GM19239 (cell line): ENCODE data around the gene FSTL3.
"Not testable (repeated sequence)": the region's sequence is repeated elsewhere in the genome, so short reads cannot be mapped to it uniquely, and the experiment has no call there.

Experiments
- DNase-seq: peaks from one replicate; pipeline ENCODE4 v3.0.0; 2011; ENCODE audit warnings: low spot score; ENCODE audit not compliant: insufficient read length
- FAIRE-seq: peaks from 2 replicates; lab custom pipeline; 2011; peaks lifted over from hg19 to GRCh38; lab: Jason Lieb, UNC

The FSTL3 gene

DNA sequence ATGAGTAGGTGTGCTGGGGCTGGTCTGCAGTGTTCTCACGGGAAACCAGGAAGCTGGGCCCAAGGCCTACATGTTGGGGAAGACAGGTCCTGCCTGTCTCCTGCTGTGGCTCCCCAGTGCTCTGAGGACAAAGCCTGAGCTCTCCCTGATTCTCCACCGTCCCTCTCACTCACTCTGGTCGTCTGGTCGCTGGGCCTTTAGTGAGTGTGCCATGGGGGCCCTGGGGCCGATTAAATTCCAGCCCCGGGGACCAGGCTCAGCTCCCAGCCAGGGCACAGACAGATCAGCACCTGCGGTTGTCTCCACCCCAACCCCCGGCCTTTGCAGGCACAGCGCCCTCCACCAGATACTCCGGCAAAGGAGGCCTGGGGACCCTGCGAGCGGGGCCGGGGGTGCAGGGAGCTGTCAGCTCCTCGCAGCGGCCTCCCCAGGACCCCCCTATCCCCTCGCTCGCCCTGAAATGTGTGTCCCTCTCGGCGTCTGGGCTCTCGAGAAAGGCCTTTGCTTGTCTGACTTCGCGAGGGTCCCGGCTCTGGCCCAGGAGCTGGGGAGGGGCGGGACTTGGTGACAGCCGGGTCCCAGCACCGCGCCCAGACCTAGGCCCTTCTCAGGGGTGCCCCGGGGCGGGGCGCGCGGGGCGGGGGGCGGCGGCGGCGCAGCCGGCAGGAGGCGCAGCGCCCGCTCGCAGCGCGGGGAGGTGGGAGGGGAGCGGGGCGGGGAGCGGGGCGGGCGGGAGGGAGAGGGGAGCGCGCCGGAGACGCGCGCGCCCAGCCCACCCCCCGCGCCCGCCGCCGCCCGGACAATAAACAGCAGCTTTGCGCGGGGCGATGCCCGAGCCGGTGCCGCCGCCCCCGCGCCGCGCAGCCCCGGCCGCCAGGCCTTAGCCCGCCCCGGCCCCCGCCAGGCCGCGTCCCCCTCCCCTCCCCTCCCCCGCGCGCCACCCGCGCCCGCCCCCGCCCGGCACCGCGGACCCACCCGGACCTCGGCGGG is 32.3 kb downstream of the FSTL3 start, which contains the start of gene PALM:
PALM (plus strand) TSS at position 782 of the 990 bp plus-strand sequence. CDS start 212 bp downstream, outside the sequence.
- FAIRE-seq (no peak), DNase-seq (no peak)

DNA sequence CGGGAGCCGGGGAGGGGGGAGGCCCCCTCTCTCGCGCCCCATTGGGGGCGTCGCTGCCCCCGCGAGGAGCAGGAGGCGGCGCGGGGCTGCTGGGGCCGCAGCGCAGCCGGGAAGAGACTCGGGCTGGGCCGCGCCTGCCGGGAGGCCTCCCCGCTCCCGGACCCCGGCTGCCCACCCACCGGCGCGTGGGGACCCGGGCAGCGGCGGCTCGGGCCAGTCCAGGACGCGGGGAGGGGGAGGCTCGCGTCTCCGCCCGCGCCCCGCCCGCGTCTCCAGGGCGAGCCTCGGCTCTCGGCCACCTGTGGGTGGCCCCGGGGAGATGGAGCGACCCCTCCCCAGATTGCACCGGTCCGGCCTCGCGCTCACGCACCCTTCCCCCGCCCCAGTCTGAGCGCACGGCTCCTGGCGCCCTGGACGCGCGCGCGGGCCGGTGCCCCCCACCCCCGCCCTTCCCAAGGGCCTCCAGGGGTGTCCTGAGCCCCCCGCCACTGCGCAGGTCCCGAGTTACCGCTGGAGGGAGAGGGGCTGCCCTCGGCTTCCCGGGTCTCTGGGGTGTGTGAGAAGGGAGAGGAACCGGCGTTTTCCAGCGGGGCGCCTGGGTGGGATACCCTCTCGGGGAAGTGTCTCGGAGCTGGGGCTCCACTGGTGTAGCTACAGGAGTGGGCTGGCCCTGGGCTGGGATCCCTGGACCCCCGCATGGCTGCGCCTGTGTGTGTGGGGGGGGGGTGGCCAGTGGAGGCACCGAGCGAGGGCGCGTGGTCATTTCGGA is 33.2 kb downstream of the FSTL3 start:
- FAIRE-seq (no peak), DNase-seq (no peak)

DNA sequence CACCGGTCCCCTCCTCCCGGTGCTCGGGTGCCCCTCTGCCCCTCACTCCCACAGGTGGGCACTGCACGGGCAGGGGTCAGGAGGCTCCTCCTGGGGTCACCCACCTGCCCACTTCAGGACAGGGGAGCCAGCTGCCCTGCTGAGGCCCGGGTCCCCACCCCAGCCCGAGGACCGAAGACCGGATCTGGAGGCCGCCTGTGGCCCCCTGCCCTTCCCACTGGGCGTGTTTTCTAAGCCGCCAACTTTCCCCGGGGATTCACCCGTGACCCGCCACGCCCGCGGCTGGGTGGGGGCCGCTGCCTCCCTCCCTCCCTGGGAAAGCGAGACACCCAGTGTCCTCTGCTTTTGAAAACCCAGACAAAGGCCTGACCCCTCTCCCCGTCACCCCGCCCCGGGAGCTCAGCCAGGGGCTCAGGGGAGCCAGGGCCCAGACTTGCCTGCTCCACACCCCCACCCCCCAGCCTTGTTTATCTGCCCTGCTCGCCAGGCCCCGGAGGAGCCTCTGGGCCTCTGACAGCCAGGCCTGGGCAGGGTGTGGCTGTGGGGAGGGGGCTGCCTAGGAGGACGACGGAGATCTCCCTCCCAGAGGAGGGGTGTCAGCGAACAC is 33.9 kb downstream of the FSTL3 start:
- DNase-seq: no peak
- no peak for FAIRE-seq

DNA sequence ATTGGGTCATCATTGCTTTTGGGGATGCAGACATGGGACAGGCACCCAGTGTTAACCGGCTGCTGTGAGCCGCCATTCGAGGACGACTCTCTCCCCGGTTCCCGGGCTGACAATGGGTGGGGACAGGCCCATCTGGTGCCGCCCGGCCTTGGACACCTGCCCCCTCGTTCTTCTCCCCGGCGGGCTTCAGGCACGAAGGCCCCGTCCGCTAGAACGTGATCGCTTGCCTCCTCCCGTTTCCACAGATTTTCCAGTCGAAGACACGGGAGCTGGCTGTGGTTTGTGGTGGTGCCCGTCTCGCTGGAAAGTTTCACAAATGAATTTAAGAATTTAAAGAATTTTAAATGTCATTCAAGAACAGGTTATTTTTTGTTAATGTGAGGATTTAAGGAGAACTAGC is 34.6 kb downstream of the FSTL3 start:
- DNase-seq (no peak), FAIRE-seq (no peak)

DNA sequence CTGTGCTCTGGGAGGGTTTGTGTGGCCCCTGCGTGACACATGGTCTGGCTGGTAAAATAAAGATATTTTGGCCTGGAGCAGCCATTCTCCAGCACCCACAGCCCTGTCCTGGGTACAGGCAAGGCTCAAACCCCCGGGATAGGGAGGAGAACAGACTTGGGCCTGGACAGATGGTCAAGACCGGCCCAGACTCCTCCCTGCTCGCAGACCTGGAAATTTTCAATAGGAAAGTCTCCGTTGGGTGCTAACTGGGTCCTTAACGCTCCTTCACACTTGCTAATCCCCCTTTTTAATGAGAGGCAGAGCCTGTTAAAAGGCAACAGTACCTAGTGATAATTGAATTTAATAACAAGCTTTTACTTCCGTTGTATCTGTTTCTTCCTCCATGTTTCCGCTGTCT is 35.1 kb downstream of the FSTL3 start:
- DNase-seq (no peak), FAIRE-seq (no peak)

DNA sequence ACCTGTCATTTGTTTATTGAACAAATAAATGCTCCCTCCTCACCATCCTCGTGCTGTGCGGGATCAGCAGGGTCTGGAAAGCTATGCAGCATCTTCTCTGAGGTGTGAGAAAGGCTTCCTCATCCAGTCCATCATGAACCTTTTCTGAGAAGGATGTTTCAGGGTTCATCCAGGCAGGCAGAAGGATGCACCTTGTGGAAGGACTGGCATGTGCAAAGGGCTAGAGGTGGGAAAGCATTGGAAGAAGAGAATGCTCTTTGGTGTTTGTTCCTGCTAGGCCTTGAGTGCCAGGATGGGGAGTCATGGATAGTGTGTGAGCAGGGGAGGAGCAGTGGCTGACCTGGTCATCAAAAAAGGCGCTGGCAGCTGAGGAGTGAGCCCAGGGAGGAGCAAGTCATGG is 39.2 kb downstream of the FSTL3 start:
- no peak for DNase-seq
- FAIRE-seq: no peak

DNA sequence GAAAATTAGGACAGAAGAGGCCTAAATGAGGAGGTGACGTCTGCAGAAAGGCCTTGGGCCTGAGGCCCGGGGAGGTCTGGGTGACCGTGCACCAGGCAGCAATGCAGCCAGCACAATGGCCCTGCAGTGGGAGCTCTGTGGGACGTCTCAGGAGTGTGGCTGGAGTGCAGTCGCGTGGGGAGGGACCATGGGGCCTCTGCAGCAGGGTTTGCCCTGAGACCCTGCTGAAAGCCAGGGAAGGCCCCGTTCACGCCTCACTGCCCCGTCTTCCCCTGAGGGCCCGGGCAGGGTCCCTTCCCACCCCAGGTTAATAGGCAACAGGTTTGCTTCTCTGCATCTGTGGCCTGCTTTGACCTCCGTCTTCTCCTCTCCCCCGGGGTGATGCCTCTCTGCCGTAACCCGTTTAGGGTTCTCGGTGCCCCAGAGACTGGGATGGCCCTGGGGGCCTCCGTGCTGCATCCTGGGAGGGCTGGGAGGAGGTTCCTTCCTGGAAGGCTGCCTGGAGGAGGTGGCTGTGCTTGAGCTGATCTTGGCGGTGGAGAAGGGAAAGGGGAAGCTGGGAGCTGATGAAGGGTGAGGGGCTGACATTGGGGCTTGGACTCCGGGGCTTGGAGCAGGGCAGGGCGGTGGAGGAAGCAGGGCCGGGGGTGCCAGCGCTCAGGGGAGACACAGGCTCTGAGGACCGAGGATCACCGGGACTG is 42.2 kb downstream of the FSTL3 start:
- no peak for DNase-seq

DNA sequence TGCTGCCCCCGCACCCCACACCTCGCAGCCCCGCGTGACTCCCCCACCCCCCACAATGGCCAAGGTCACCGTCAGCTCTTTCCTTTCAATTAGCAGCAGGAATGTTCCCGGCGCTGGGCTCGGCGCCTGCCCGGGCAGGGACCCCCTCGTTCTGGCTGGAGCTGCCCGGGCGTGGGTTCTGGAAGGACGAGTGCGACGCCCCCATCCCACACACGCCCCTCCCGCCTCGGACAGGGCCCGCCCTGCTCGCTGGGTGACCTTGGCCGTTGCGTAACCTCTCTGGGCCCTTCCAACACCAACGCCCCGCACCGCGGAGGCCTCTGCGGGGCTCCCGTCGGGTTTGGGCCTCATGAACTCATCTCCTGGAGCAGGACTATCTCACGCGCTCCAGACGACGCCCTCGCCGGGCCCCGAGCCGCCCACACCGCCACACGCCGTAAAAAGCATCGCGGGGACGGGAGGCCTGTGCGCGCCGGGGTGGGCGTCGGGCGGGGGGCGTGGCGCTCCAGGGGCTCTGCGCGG is 42.9 kb downstream of the FSTL3 start:
- DNase-seq (no peak), FAIRE-seq (no peak)

More for the DNA sequence above, 42.2 kb downstream of the FSTL3 start:
- FAIRE-seq: no peak

DNA sequence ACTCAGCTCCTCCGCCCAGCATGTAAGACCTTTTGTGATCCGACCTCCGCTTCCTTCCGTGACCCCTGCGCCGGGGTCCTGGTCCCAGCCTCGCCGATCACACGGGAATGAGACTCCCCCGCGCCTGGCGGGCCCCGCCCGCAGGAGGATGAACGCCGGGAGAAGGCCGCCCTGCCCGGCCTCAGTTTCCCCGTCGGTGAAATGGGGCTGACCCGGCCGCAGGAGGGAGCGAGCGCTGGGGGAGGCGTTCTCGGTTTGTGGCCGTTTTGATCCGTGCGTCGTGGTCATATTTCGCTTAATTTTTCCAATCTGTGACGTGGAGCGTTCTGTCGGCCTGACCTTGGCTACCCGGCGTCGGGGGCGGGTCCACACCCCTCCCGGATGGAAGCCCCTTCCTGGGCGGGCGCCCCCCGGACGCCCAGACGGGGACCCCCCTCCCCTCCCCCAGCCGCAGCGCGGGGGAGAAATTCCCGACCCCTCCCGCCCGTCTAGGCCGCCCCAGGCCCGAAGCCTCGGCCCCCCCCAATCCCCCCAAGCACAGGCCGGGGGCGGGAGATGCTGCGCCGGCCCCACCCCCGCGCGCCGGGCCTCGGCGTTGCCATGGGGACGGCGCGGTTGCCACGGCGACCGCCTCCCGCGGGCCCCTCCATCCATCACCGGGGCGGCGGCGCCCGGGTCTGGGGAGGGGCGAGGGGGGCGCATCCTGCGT is 43.6 kb downstream of the FSTL3 start:
- DNase-seq (no peak), FAIRE-seq (no peak)

DNA sequence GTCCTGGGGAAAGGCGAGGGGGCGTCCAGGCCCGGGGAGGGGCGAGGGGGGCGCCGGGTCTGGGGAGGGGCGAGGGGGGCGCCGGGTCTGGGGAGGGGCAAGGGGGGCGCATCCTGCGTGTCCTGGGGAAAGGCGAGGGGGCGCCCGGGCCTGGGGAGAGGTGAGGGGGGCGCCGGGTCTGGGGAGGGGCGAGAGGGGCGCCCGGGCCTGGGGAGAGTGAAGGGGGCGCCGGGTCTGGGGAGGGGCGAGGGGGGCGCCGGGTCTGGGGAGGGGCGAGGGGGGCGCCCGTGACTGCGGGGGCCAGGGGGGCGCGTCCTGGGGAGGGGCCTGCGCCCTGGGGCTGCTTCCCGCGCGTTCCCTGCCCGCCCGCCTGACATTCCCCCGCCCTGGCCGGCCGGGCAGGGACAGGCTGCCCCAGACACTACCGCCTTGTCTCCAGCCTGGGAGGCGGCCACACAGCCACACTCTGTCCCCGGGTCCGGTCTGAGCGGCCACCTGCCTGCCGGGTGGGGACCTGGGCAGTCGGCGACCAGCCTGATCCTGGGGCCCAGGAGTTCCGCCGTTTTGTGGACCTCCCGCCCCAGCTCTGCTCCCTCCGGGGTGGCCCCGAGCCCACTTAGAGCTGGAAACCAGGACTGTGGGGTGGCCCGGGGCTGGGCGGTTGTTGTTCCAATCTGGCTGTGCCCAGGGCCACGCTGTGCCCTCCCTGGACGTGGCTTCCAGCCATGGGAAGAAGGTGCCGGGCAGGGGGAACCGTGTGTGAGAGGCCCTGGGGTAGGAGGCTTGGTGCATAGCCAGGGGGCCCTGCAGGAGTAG is 44.4 kb downstream of the FSTL3 start:
- no peak for FAIRE-seq
- DNase-seq: no peak

DNA sequence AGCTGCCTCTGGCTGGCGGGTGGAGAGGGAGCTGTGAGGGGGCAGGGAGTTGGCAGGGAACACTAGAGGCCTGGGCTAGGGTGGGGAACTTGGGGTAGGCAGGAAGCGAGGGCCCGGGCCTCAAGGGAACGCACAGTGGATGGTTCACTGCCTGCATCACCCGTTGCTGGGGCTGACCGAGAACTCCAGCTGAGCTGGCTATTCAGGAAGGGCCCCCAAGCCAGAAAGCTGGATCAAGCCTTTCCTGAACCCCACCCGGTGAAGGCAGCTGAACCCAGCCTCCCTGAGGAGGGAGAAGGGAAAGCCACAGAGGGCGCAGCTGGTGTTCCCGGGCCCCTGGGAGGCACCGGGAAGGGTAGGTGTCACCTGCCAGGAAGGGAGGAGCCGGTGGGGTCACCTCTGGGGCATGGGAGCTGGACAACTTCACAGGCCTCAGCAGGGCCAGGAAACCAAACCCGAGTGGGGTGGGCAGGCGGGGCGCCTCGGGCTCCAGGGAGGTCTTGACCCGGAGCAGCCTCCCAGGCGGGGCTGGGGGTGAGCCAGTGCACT is 46.4 kb downstream of the FSTL3 start:
- no peak for DNase-seq
- FAIRE-seq: no peak

DNA sequence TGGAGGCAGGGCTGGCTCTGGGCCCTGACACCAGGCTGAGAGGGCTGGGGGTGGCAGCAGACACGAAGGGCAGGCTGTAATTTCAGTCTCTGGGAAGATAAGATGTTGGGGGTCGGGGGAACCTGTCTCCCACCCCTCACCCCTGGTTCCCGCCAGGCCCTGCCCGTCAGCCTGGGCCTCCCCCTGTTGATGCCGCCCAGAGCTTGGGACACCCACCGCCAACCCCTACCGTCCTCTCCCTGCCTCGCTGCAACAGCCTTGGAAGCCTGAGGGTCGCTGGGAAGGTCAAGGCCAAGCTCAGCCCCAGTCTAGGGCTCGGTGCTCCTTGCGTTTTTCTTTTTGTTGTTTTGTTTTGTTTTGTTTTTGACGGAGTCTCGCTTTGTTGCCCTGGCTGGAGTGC is 47.1 kb downstream of the FSTL3 start:
- no peak for FAIRE-seq
- no peak for DNase-seq

DNA sequence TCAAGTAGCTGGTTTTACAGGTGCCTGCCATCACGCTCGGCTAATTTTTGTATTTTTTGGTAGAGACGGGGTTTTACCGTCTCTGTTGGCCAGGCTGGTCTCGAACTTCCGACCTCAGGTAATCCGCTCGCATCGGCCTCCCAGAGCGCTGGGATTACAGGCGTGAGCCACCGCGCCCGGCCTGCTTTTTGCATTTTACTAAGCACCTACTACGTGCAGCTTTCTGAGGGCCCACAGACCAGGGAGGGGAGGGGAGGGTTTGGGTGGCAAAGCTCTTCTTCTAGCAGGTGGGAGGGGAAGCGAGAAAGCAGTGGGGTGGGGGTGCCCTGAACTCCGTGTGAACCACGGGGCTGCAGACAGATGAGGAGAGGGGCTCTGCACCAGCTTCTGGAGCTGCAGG is 47.5 kb downstream of the FSTL3 start:
- no peak for DNase-seq
- no peak for FAIRE-seq

DNA sequence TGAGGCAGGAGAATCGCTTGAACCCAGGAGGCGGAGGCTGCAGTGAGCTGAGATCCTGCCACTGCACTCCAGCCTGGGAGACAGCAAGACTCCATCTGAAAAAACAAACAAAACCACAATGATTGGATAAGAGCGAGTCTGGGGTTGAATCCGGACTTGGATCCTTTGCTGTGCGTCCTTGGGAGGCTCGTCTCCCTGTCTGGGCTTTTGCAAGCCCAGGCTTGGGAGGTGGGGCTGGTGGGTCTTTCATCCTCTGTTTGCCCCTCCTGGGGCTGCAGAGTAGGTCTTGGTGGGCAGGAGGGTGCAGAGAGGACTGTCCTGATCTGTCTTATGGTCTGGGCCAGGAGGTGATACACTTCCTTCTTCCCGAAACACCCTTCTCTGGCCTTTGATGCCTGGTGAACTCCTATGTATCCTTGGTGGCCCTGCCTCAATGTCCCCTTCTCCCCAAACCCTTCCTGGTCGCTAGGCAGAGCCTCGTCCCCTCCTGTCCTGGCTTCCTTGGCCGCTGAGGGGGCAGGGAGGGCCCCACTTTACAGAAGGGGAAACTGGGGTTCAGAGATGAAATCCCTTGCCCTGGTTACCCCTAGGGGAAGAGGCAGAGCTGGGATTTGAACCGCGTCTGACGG is 49.4 kb downstream of the FSTL3 start:
- DNase-seq: no peak
- FAIRE-seq: no peak

DNA sequence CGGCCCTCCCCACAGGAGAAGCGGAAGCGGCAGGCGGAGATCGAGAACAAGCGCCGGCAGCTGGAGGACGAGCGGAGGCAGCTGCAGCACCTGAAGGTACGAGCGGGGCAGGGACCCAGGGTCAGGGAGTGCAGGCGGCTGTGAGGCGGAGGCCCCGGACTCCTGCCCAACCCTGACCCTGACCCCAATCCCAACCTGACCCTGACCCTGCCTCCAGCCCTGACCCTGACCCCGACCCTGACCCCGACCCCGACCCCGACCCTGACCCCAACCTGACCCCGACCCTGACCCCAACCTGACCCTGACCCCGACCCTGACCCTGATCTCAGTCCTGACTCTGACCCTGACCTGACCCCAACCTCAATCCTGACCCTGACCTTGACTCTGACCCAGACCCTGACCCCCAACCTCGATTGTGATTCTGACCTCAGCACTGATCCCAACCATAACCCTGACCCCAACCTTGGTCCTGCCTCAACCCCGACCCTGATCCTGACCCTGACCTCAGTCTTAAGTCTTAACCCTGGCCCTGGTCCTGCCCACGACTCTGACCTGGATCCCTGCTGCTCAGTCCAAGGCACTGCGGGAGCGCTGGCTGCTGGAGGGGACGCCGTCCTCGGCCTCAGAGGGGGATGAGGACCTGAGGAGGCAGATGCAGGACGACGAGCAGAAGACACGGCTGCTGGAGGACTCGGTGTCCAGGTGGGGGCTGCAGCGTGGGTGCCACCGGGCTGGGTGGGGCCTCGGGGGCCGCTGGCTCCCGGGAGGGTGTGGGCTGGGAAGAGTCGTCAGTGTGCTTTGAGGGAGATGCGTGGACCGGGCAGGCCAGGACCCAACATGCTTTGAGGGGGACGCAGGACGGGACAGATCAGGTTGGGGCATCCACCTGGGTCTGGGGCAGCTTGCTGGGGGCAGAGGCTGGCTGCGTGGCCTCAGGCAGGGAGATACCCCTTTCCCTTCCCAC is 51.1 kb downstream of the FSTL3 start:
- DNase-seq (no peak), FAIRE-seq (no peak)

DNA sequence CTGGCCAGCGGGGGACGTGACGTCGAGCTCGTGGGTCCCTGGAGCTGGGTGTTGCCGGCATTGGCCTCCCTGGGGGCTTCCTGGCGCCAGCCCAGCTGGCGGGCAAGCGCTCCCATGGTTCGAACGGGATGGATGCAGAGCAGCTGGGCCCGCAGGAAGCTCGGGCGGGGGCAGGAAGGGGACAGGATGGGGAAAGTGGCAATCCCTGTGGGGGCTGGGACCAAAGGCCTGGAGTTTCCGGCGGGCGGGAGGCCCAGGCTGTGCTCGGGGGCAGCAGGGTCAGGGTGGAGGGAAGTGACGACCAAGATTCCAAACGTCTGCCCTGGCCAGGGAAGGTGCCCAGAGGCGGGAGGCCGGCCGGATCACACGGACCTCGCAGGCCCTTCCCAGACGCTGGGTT is 51.8 kb downstream of the FSTL3 start:
- FAIRE-seq (no peak), DNase-seq (no peak)

DNA sequence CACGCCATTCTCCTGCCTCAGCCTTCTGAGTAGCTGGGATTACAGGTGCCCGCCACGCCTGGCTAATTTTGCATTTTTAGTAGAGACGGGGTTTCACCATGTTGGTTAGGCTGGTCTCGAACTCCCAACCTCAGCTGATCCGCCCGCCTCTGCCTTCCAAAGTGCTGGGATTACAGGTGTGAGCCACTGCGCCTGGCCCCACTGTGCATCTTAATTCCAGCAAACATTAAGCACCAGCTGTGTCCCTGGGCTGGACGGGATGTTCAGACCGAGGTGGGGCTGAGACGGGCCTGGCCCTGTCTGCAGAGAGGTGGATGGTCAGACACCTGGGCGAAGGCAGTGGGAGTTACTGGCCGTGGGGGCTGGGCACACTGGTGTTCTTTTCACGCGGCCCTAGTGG is 53.4 kb downstream of the FSTL3 start:
- FAIRE-seq, DNase-seq: not testable (repeated sequence)
